Hepatocyte (in vitro differentiated cells): ENCODE results near the gene NHSL2. TPM values are rescaled to one million over a fixed set of nuclear protein-coding genes. Genes with fewer than 3 reads are reported as not detected.

Experiments used
- DNase-seq: peaks from one replicate; pipeline ENCODE4 v3.0.0-alpha.2; 2016; ENCODE audit warnings: low spot score
- H2AFZ ChIP-seq: fragments of 200-600 bp; sonication (generic); 2 replicates; pipeline ENCODE4 v1.6.0; 2016; ENCODE audit warnings: antibody characterized with exemption, mild to moderate bottlenecking
- H3K27ac ChIP-seq: fragments of 200-600 bp; sonication (generic); 2 replicates; pipeline ENCODE4 v1.5.1; 2016; ENCODE audit warnings: mild to moderate bottlenecking
- H3K27me3 ChIP-seq: fragments of 200-600 bp; sonication (generic); 2 replicates; pipeline ENCODE4 v1.6.1; 2016
- H3K36me3 ChIP-seq: fragments of 200-600 bp; sonication (generic); replicated peaks from 2 replicates; pipeline ENCODE4 v1.5.1; 2016; ENCODE audit warnings: low read depth; ENCODE audit not compliant: insufficient read depth
- H3K4me1 ChIP-seq: fragments of 200-600 bp; sonication (generic); 2 replicates; pipeline ENCODE4 v1.5.1; 2016; ENCODE audit warnings: mild to moderate bottlenecking, moderate library complexity; ENCODE audit not compliant: insufficient read depth
- H3K4me2 ChIP-seq: fragments of 200-600 bp; sonication (generic); 2 replicates; pipeline ENCODE4 v1.6.0; 2016
- H3K4me3 ChIP-seq: fragments of 200-600 bp; sonication (generic); 2 replicates; pipeline ENCODE4 v1.5.1; 2016; ENCODE audit warnings: mild to moderate bottlenecking
- H3K79me2 ChIP-seq: fragments of 200-600 bp; sonication (generic); 2 replicates; pipeline ENCODE4 v1.6.0; 2017; ENCODE audit warnings: mild to moderate bottlenecking
- H3K9me2 ChIP-seq: fragments of 200-600 bp; sonication (generic); replicated peaks from 2 replicates; pipeline ENCODE4 v1.6.0; 2017; ENCODE audit warnings: mild to moderate bottlenecking; ENCODE audit not compliant: insufficient read depth
- H3K9me3 ChIP-seq: fragments of 200-600 bp; sonication (generic); 2 replicates; pipeline ENCODE4 v1.5.1; 2016; ENCODE audit warnings: low read depth, mild to moderate bottlenecking
- H4K20me1 ChIP-seq: fragments of 200-600 bp; sonication (generic); 2 replicates; pipeline ENCODE4 v1.6.0; 2016; ENCODE audit warnings: mild to moderate bottlenecking; ENCODE audit not compliant: insufficient read depth, poor library complexity, severe bottlenecking
- CTCF ChIP-seq: fragments of 200-600 bp; sonication (generic); IDR thresholded peaks from 2 replicates; pipeline ENCODE4 v1.5.1; 2016; ENCODE audit warnings: antibody characterized with exemption, mild to moderate bottlenecking; ENCODE audit not compliant: poor library complexity
- EZH2 ChIP-seq: fragments of 200-600 bp; sonication (generic); IDR thresholded peaks from 2 replicates; pipeline ENCODE4 v1.6.1; 2016; ENCODE audit warnings: antibody characterized with exemption, mild to moderate bottlenecking, borderline replicate concordance
- EZH2phosphoT487 ChIP-seq: fragments of 200-600 bp; sonication (generic); IDR thresholded peaks from one replicate; pipeline ENCODE4 v1.6.1; 2018; ENCODE audit warnings: antibody characterized with exemption, mild to moderate bottlenecking, low read depth, moderate library complexity; ENCODE audit not compliant: unreplicated experiment, severe bottlenecking
- WGBS: methylation state at CpG from one replicate; pipeline ENCODE4 v1.1.6; 2016; ENCODE audit warnings: low lambda C conversion rate; ENCODE audit errors: missing lambda C conversion rate; 5-methylcytosine and 5-hydroxymethylcytosine counted together
- polyA plus RNA-seq: library from polyadenylated mRNA; unstranded; fragments of >200 nt; fragmentation: Nextera tagmentation; extraction: Ambion mirVana; gene quantifications from 2 replicates; pipeline ENCODE4 v1.2.1, GENCODE V29; 2016
- total RNA-seq: library from RNA; depleted of rRNA; stranded (reverse); fragments of >200 nt; gene quantifications from 2 replicates; pipeline ENCODE4 v1.2.3, GENCODE V29; 2014

NHSL2 gene
- total and polyA plus RNA-seq, 2 experiments from 2014 or later: 2.3 to 3.2 TPM

DNA sequence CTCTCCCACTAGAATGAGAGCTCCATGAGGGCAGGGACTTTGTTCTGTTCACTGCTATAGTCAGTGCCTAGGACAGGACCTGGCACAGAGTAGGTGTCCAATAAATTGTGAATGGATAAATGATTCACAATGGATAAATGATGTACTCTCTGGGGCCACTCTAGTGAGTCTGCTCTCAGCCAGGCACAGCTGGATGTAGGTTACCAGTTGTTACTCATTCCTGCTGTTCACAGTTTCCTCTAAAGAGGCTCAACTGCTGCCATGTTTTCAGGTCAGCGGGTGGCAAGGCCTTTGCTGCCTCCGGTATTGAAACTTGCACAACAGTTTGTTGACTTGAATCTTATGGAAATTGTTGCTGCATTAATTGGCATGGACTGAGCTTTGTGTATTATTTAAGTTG, 99.1 kb downstream of the NHSL2 start:
- H4K20me1 ChIP-seq: no peaks in the 10 kb centered on the region
- no peaks in the 10 kb centered on the region for H3K36me3 ChIP-seq
- no peaks in the 10 kb centered on the region for H3K4me1 ChIP-seq
- H3K27ac ChIP-seq: no peak overlapping the region
- H3K79me2 ChIP-seq: no peaks in the 10 kb centered on the region
- H3K4me3 ChIP-seq: no peak overlapping the region
- H3K4me2 ChIP-seq: no peak overlapping the region
- TF ChIP-seq EZH2phosphoT487 (no peak), CTCF (no peak), EZH2 (no peak)
- H3K9me3 ChIP-seq: no peaks in the 10 kb centered on the region
- WGBS: 78% methylated on average over 2 of the region's 2 CpGs
- no peak for DNase-seq
- H2AFZ ChIP-seq: no peak overlapping the region
- H3K27me3 ChIP-seq: no peaks in the 10 kb centered on the region
- no peaks in the 10 kb centered on the region for H3K9me2 ChIP-seq

DNA sequence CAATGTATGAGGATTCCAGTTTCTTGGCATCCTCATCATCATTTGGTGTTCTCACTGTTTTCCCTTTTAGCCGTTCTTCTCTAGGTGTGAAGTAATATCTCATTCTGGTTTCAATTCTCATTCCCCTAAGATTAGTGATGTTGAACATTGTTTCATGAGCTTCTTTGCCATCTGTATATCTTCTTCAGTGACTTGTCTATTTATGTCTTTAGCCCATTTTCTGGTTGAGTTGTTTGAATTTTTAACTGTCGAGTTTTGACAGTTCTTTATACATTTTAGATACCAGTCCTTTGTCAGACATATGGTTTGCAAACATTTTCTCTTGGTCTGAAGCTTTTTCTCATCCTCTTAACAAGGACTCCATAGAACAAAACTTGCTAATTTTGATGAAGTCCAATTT, 101.1 kb downstream of the NHSL2 start:
- Histone ChIP-seq H3K79me2 (no peaks in the 10 kb centered on the region), H3K4me1 (no peaks in the 10 kb centered on the region), H3K27ac (no peak overlapping the region), H3K36me3 (no peaks in the 10 kb centered on the region), H3K4me2 (no peak overlapping the region), H4K20me1 (no peaks in the 10 kb centered on the region), H3K9me3 (no peaks in the 10 kb centered on the region), H3K27me3 (no peaks in the 10 kb centered on the region), H3K4me3 (no peak overlapping the region), H2AFZ (no peak overlapping the region), H3K9me2 (no peaks in the 10 kb centered on the region)
- TF ChIP-seq CTCF (no peak), EZH2 (no peak), EZH2phosphoT487 (no peak)
- 86% methylated on average over 2 of the region's 2 CpGs for WGBS
- DNase-seq: no peak

GRCh38 chrX:72015383-72015782, 104.7 kb downstream of the NHSL2 start:
- TF ChIP-seq EZH2 (no peak), CTCF (no peak), EZH2phosphoT487 (no peak)
- Histone ChIP-seq H3K27me3 (no peaks in the 10 kb centered on the region), H3K4me1 (peaks cover 20% of the 10 kb centered on the region), H3K79me2 (no peaks in the 10 kb centered on the region), H3K9me2 (no peaks in the 10 kb centered on the region), H3K4me2 (no peak overlapping the region), H3K9me3 (no peaks in the 10 kb centered on the region), H3K36me3 (no peaks in the 10 kb centered on the region), H2AFZ (no peak overlapping the region), H3K27ac (no peak overlapping the region), H3K4me3 (no peak overlapping the region), H4K20me1 (no peaks in the 10 kb centered on the region)
- 80% methylated on average over 3 of the region's 3 CpGs for WGBS
- DNase-seq: no peak
